Endometrial microvascular endothelial cells (primary cell): ENCODE measurements around the gene BCL11B. TPM values are rescaled to one million over a fixed set of nuclear protein-coding genes. Genes with fewer than 3 reads are reported as not detected.
"Not testable (repeated sequence)": the region's sequence is repeated elsewhere in the genome, so short reads cannot be mapped to it uniquely, and the experiment has no call there.

Source experiments
- in situ Hi-C: cut with HindIII; loops from 2 replicates; pipeline ENCODE4 v1.10.0; 2017; ENCODE audit warnings: low sequenced_read_pairs, low pct_unique_long_range_greater_than_20kb; ENCODE audit errors: inconsistent ontology term
- total RNA-seq: library from RNA; depleted of rRNA; stranded (reverse); fragments of >200 nt; gene quantifications from one replicate; pipeline ENCODE4 v1.2.3, GENCODE V29; 2015; ENCODE audit errors: inconsistent ontology term

Gene BCL11B
- total RNA-seq, 1 donor from 2014 or later: not detected

DNA sequence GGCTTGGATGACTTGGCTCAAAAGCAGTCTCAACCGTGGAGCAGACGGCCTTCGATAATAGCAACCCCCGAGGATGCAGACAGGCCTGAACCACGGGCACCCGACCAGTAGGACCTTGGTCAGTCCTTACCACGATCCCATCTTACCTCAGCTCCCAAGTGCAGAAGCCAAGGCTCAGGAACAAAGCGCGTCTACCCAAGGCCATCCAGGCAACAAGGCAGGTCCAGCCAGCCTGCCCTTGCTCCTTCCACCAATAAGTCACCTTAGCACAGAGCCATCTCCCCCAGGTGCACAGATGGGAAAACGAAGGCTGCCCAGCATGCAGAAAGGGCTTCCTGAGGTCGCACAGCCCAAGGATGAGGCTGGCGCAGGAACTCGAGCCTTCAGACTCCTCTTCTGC is 77.3 kb downstream of the BCL11B start:
- in situ Hi-C loops: no loop called here

DNA sequence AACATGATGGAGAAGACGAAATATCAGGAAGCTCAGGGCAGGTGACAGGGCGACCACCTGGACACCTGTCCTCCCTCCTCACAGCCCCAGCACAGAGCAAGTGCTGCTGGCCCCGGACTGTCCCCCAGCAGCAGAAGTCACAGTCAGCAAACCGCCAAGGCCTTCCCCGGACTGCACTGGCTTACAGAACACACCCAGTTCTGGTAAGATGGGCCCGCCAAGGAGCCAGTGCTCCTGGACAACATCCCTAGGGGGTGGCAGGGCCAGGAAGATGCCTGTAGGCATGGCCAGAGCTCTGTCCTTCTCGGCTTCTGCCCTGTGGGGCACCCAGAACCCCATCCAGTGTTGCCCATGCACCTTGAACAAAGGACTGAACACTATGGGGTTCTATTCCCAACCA is 77.9 kb downstream of the BCL11B start:
- in situ Hi-C loops: no loop called here

DNA sequence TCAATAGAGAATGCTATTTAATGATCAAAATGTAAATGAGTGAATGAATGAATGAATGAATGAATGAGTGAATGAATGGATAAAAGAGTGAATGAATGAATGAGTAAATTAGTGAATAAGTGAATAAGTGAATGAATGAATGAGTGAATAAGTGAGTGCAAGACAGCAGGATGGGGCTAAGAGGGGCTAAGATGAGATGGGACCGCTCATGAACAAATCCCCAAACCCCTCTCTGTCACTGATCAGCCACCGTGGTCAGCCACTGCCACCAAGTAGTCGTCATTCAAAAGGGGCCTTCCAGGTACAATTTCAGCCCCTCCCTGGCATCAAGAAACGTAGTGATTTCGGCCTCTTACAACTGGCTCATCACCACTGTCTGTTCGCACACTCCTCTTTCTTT is 79.2 kb downstream of the BCL11B start:
- in situ Hi-C loops: no loop called here

DNA sequence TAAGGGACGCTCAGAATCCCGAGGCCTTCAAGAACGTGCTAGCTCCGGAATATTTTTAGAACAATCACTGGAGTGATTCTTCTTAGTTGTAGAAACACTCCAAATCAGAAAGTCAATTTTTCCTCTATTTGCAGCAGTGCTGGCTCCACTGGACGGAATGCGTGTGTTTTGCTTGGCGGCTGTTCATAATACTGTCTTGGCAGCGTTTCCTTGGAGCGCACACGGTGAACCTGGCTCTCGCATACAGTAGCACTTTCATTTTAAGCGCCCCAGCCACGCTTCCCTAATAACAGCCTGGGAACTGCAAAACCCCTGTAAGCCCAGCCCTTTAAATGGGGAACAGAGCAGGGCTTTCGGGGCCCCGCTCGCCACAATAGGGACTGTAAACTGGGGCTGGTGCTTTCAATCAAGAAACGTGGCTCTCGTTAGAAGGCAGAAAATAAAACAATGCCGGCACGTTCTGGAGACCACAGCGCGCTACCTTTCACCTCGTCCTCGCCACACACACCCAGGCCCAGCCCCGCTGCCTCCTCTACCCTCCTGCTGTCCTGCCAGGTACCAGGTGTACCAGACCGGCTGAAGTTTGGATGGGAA is 79.9 kb downstream of the BCL11B start:
- in situ Hi-C loops: no loop called here

DNA sequence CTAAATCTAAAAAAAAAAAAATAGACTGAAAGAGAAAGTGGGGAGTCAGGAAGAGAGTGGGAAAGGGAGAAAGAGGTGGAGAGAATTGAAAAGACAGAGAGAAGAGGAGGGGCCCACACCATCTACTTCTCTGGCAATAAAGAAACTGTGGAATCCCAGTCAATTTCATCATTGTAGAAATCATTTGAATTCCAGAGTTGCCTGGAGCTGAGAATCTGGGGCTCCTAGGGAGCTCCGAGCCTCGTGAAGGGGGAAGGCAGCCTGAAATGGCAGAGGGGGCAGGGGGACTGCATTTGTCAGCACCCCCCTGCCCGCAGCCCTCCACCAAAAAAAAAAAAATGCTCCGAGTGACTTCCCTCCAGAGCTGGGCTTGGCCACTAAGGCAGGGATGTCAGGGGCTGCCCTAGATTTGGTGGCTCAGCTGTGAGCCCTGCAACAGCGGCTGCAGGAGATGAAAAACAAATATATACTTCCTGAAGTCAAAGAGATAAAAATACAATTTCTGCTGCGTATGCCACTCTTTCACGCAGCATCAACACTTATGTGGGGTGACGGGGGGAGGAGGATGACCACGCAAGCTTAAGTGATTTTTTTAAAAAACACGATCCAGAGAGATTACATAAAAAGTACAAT is 80.5 kb downstream of the BCL11B start:
- in situ Hi-C loops: no loop called here

DNA sequence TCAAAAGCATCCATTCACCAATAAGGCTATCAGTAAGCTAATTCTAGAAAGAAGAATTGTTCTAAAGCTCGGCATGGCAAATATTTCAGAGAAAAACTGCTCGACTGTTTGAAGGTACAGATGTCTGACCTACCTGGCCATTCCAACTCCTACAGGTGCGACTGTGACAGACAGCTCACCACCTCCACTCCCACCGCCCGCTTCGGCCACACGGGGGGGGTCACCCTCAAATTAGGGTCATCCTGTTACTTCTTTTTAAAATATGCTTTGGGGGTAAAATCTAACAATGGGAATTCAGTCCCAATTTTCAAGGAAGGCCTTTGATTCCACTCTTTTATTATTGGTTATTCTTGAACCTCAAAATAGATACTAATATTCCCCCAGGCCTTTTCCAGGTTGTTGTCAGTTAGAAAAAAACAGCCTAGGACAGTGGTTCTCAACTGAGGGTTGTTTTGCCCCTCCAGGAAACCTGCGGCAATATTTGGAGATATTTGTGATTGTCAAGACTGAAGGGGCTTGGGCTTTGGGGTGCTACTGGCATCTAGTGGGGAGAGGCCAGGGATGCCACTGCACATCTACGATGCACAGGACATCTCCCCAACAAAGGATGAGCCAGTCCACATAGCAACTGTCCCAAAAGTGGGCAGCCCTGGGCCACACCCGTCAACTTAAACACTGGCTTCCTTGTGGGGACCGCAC is 81.2 kb downstream of the BCL11B start:
- in situ Hi-C loops: no loop called here

DNA sequence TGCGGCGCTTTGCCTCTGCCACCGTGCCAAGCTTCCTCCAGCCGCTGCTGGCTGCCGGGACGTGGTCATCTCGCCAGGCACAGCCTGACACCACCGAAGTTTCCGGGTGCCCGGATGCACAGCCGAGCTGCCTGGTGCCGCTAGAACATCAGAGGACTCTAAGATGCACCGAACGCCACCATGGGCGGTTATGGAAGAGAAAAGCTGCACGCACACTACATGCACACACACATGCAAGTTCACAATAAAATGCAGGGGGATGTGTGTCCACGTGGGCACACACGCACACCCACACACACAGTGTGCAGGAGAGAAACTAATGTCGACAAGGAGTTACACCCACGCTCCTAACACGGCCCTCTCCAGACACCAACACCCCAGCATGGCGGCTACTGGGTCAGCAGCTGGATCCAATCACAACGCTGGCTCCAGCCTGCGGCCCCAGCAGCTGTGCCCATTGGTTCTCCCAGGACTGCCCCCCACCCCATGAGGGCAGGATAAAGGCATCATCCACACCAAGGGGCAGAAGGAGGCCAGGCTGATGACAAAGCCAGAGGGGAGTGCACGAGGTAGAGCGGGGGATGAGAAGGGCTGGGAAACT is 82.7 kb downstream of the BCL11B start:
- in situ Hi-C loops: no loop called here

DNA sequence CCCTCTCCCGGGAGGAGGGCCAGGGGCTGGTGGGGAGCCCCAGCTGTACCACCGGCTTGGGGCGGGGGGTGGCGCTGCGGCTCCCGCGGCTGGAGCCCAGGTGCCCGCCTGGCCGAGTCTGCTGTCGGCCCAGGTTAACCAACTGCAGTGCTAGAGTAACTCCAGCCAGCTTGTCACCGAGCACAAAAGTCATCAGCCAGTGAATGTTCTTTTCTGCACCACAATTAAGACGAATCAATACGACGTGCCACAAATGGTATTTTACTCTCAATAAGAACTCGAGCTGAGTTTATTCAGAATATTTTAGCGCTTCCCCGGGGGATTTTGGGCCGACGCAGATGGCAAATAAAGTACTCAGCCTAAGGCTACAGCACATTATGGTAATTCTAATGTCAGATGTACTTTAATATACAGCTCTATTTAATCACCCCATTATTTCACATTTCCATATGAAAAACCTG is 83.2 kb downstream of the BCL11B start:
- in situ Hi-C loops: no loop called here

DNA sequence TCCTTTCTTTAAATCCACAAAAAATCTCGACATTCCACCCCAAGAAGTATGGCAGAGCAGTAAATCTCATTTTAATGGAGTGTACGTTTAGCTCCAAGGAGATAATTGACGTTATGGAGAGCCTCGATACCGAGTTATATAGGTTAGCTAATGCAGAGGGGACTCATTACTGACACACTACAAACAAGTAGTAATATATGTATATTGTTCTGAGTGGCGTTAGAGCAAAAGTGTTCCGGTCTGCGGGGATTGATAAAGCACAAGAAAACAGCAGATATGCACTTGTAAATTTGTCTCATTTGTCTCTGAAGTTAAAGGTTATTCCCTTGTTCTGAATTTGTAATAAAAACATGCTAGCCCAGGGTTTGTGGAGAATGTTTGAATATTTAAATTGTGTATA is 84.1 kb downstream of the BCL11B start:
- in situ Hi-C loops: no loop called here

DNA sequence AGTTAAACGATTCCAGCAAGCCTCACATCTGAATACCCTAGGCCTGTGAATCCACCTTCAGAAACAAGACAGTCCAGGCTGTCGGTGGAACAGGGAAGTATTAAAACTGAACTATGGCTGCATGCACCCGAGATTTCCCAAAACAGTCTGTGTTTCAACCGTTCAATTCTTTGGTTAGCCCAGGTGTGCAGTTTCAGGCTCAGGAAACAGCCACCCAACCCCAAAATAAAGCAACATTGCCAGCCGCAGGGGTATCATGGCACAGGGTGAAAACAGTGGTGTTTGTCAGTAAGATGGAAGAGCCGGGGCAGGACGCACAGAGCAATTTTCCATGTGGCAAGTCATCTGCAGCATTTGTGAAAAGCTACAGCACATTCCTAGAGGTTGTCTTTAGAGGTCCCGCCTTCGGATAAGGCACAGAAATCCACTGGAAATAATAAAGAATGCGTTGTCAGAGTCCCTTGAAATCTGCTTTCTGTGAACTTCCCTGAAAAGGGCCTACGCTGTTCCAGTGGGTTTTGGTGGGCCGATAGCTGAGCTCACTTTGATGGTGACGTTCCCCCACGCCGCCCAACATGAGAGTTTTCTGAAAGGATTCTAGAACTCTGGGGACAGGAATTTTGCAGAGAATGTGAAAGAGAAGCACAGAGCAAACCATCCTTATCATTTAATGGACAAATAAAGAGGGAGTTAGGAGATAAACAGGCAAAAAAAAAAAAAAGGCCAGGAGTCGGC is 84.9 kb downstream of the BCL11B start:
- in situ Hi-C loops: no loop called here

DNA sequence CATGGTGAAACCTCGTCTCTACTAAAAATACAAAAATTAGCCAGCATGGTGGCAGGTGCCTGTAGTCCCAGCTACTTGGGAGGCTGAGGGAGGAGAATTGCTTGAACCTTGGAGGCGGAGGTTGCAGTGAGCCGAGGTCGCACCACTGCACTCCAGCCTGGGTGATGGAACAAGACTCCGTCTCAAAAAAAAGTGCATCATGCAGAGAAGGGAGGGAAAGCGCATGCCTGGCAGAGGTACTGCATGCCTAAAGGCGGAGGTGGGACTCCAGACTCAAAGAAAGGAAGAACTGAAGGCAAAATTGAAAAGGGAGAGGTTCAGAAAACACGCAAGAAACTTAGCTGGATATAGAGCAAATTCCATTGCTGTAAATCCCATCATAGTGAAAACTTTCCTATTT is 85.7 kb downstream of the BCL11B start:
- in situ Hi-C loops: not testable (repeated sequence)

DNA sequence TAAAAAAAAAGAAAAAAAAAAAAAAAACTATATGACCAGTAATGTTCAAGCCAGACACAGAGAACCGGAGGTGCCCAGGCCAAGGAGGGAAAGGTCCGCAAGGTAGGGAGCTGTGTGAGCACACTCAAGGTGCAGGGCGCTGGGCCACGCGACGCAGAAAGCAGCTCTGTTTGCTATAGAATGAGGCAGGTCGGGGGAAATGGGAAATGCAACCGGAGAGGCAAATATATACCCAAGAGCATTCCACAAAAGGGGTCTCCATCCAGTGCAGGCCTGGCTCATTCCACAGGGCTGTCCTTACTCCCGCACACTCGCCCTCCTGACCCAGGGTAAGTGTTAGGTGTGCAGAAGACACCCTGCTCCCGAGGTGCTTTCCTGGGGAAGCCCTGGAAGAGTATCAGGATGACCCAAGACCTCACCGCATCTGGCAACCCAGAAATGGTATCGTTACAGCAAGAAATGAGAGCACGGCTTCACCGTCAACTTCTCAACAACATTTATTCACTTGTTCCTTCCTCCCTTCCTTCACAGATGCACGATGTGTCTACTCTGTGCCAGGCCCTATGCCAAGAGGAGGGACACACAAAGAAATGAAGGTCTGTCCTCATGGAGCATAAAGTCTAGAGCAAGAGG is 86.4 kb downstream of the BCL11B start:
- in situ Hi-C loops: no loop called here

DNA sequence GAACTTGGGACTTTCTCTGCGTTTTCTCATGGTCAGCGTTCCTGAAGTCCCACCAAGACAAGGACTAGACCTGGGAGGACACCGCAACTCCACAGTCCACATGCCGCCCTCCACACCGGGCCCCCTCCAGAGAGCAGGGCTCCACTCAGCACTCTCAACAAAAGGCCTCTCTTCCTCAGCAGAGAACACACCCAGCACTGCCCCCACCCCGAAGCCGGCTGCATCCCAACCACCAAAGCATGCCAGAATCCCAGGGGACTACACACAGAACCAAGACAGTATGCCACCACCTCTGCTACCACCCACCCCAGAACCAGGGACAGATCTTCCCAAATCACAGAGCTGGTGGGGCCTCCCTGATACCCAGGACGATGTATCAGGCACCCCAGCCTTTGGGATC is 88.3 kb downstream of the BCL11B start:
- in situ Hi-C loops: no loop called here

DNA sequence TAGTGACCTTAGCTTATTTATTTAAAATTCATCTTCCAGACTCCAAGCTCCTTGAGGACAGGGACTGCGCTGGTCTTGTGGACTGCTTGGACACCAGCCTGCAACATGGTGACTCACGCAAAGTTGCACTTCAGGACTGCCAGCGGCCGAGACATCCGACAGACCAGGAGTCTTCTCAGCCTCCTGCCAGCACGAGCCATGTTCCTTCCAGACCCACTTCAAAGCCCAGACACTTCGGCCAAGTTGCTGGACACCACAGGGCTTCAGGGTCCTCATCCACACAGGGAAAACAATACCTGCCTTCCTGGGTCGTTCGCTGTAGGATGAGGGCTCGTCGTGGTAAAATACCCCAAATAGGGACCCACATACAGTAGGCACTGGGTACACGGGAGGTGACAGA is 88.7 kb downstream of the BCL11B start:
- in situ Hi-C loops: no loop called here

DNA sequence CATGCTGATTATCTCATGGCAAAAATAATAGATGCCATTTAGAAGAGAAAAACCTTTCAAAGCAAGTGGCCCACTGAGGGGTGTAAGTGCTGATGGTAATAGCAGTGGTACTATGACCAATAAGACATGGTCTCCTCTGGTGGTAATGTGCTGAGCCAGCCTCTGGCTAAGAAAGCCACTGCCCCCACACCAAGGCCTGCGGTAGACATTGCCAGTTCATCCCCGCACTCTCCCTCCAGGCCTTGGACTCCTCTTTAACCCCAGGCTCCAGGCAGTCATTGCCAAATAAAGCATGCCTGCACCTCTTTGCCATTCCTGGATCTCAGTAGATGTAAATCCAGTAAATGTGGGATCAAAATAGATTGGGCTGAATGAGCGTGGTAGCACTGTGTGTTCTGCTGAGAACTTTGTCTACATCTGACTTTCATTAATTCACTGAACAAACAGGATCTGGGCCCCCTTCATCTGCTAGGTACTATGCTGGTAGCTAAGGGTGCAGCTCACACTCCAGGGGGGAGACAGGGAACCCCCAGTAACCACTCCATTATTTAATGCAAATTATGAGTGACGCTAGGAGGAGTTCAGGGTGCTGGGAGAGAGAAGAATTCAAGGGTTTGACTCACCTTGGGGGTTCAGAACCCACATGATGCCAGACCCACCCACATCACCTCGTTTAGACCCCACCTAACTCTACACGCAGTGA is 89.3 kb downstream of the BCL11B start:
- in situ Hi-C loops: no loop called here

DNA sequence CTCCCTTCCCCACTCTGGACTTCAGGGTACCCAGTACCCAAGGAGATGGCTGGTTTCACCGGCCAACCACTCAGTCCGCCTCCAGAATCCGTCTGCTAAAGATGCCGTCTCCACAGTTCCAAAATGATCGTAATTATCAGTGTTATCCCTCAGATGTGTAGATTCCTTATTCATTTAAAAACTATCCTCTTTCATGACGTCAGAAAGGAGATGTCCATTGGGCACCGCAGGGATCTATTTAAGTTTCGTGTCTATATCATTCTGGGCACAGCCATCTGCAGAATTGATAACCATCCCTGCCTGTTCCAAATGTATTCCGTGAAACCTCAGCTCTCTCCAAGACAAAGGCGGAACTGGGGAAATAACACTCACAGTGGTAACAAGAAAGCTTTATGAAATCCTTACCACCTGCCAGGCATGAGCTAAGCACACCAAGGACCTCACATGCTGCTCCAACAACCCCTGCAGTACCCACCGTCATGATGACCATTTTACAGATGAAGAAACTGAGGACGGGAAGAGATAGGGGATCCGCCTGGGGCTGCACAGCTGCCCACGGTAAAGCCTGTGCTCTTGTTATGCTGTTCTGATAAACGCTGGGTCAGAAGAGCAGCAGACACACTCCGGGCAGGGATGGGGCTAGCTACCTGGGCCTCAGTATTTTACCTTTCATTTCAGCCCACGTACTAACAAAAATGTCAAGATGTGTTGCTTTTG is 90.0 kb downstream of the BCL11B start:
- in situ Hi-C loops: no loop called here

DNA sequence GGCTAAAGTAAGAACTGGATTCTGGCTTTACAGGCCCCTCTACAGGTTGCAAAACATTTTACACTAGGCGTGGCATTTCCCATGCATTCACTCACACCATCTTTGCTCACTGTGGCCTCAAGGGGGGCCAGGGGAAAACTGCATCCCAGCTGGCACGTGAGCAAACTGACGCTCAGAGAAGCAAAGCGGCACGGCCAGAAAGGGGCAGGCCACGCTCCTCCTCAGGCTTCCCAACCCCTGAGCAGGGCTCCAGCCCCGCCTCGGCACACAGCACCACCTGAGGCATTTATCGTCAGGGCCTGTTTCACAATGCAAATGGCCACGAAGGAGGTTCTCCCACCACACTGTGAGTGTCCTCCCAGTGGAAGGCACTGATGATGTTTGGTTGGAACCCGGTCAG is 90.8 kb downstream of the BCL11B start:
- in situ Hi-C loops: no loop called here

DNA sequence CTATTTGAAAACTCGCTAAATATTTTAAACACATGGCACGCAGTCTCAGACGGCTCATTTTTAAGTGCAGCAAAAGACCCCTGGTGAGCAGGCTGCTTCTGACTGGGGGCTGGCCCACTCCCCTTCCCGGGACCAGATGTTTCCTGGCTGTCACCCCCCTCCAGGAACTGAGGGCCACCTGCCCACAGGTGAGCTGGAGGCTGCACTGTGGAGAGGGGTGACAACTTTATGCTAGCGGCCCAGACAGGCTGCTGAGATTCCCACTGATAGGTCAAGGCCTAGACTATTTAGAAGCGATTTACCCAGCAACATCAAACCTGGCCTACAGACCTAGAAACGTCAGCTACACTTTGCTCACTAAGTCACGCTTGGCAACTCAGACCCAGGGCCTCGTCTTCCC is 92.1 kb downstream of the BCL11B start:
- in situ Hi-C loops: no loop called here
